Inflammatory macrophage treated with lipopolysaccharide for 1 hour (primary cell): ENCODE results near the gene PPRC1.
A peak's percentile ranks its signal among the peaks of the same experiment; 100 is the strongest.

Experiments used
- DNase-seq, 2 donors: peaks; one replicate each; pipeline ENCODE4 v3.0.0-alpha.2; 2020 to 2022

PPRC1 gene

DNA sequence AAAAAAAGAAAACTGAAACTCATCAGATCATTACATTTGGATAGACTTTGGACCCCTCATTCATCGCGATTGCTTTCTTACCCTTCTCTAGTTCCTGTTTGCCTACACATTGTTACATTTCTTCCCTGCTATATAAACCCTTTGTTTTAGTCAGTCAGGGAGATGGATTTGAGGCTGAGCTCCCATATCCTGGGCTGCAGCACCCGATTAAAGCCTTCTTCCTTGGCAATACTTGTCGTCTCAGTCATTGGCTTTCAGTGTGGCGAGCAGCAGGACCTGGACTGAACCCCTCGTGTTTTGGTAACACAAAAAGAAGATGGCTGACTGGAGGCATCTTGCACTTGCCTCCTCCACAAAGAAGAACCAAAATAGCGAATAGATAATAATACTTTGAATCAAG lies 59.1 kb downstream of the PPRC1 start:
- no peak for DNase-seq

DNA sequence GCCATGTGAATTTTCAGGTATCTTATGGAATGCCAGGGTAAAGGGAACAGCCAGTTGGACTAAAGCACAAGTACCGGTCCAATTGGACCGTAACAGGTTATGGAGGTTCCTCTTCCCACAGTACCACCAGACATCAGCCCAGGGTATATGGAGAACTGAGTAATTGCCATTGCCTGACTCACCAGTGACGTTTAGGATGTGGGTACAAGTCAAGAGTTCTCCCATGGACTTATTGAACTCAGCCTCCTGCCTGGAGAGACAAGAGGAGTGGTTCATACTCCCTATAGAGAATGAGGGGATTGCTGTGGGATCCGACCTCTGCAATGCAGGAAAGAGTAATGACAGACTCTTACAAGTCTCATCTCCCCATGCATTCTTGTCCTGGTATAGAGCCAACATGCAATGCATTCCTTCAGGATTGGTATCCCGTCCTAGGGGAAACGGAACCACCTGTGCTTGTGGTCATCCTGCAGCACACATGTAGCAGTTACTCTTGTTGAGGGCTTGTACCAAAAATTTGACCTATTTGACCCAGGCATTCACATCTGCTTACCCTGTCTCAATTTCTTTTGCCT lies 62.5 kb downstream of the PPRC1 start:
- DNase-seq = peak in 1 of 2 donors; percentile 9

DNA sequence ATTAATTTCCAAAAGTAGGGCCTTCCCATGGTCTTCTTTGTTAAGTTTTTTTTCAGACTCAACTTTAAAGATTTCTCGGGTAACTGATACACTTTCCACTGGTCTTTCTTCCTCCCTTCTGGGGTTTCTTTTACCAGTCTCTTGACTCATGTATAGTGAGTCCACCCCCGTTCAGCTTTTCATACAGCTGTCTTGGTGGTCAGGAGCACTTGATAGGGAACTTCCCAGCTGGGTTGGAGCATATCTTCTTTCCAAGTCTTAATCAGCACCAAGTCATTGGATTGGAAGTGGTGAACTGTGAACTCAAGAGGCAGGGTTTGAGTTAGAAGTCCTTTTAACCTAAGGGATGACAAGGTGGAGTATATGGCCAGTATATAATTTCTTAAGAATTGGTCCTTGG lies 64.1 kb downstream of the PPRC1 start:
- DNase-seq = peak in 1 of 2 donors; percentile 29

DNA sequence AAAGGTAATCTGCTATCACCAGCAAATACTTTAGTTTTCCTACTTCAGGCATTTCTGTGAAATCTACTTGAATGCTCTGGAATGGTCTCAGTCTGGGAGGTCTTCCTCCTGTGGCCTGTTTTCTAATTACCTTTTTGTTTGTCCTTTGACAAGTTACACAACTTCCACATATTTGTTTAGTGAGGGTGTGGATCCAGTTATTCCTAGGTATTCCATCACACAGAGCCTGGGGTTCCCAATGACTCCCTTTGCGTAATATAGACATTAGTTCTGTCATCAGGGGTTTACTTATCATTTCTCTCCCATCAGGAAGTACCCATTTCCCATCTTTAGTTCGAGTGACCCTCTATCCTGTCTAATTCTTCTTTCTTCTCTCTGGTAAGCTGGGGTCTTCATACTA lies 65.2 kb downstream of the PPRC1 start:
- no peak for DNase-seq
